CD4-positive, alpha-beta T cell treated with Interferon gamma for 1 hour (primary cell): ENCODE results near the gene TGM6.
"Not testable (repeated sequence)": the region's sequence is repeated elsewhere in the genome, so short reads cannot be mapped to it uniquely, and the experiment has no call there.

Experiments used
- DNase-seq: peaks from one replicate; pipeline ENCODE4 v3.0.0-alpha.2; 2020

TGM6 gene

GRCh38 chr20:2400290-2400689 is 19.6 kb downstream of the TGM6 start:
- no peak for DNase-seq

GRCh38 chr20:2401527-2401926 is 20.8 kb downstream of the TGM6 start:
- no peak for DNase-seq

GRCh38 chr20:2402271-2402980 is 21.7 kb downstream of the TGM6 start:
- DNase-seq = no peak

GRCh38 chr20:2403291-2404052 is 22.8 kb downstream of the TGM6 start:
- DNase-seq = no peak

- DNase-seq = no peak
These were observed 25.0 kb downstream of the TGM6 start for GRCh38 chr20:2405693-2406065.

- not testable (repeated sequence) for DNase-seq
These were observed 26.7 kb downstream of the TGM6 start for GRCh38 chr20:2407355-2407754.

GRCh38 chr20:2408111-2408510 is 27.4 kb downstream of the TGM6 start:
- no peak for DNase-seq

GRCh38 chr20:2416541-2417212 is 36.0 kb downstream of the TGM6 start:
- no peak for DNase-seq

GRCh38 chr20:2417213-2417541 is 36.5 kb downstream of the TGM6 start:
- DNase-seq = no peak

GRCh38 chr20:2418388-2418787 is 37.7 kb downstream of the TGM6 start:
- DNase-seq = no peak

GRCh38 chr20:2420510-2420909 is 39.8 kb downstream of the TGM6 start:
- DNase-seq = no peak

GRCh38 chr20:2421247-2421646 is 40.5 kb downstream of the TGM6 start:
- DNase-seq = no peak

- no peak for DNase-seq
These were observed 48.4 kb downstream of the TGM6 start for GRCh38 chr20:2429051-2429450.

- no peak for DNase-seq
These were observed 49.8 kb downstream of the TGM6 start for GRCh38 chr20:2430538-2430937.

- no peak for DNase-seq
These were observed 50.5 kb downstream of the TGM6 start for GRCh38 chr20:2431185-2431584.

- peak; percentile 17 for DNase-seq
These were observed 66.1 kb downstream of the TGM6 start for GRCh38 chr20:2446845-2447244.

- no peak for DNase-seq
These were observed 68.7 kb downstream of the TGM6 start for GRCh38 chr20:2449386-2449785.

- no peak for DNase-seq
These were observed 70.7 kb downstream of the TGM6 start for GRCh38 chr20:2451422-2451821.

- peak; percentile 40 for DNase-seq
These were observed 71.4 kb downstream of the TGM6 start for GRCh38 chr20:2451939-2452732.

- no peak for DNase-seq
These were observed 73.1 kb downstream of the TGM6 start for GRCh38 chr20:2453792-2454191.

GRCh38 chr20:2455771-2456497 is 75.2 kb downstream of the TGM6 start:
- DNase-seq = no peak

- DNase-seq = no peak
These were observed 78.3 kb downstream of the TGM6 start for GRCh38 chr20:2458919-2459499.
